Measurements from ENCODE around the gene AIG1.

Gene AIG1

DNA sequence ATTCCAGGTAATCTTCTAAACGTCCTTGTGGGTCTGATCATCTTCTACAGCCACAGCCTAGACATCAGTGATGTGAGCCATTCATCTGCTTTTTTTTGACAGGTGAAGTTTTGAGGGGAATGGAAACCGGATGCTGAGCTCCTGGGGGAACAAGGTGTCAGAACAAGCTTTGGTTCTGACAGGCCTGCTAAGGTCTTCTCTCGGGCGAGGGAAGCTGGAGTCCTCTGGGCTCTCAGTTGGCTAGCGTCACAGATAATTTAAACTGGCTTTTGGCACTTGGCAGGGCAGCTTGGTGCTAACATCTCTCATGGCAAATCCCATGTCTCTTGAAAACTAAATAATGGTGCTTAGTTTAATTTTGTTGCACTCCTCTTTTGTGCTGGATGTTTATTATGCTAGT, 8.4 kb upstream of the AIG1 start:
- H3K4me3 ChIP-seq (IDR thresholded peaks at IDR 0.05; ENCODE audit: insufficient read depth, low read depth, low read length) = no peak overlapping the region
- H2AFZ ChIP-seq (ENCODE audit: low read depth) = no peak overlapping the region
- H4K20me1 ChIP-seq (ENCODE audit: insufficient read depth) = no peaks in the 10 kb centered on the region
- H3K4me2 ChIP-seq = no peak overlapping the region
- no peak overlapping the region for H3K9ac ChIP-seq
- TF ChIP-seq, protein P1, sequence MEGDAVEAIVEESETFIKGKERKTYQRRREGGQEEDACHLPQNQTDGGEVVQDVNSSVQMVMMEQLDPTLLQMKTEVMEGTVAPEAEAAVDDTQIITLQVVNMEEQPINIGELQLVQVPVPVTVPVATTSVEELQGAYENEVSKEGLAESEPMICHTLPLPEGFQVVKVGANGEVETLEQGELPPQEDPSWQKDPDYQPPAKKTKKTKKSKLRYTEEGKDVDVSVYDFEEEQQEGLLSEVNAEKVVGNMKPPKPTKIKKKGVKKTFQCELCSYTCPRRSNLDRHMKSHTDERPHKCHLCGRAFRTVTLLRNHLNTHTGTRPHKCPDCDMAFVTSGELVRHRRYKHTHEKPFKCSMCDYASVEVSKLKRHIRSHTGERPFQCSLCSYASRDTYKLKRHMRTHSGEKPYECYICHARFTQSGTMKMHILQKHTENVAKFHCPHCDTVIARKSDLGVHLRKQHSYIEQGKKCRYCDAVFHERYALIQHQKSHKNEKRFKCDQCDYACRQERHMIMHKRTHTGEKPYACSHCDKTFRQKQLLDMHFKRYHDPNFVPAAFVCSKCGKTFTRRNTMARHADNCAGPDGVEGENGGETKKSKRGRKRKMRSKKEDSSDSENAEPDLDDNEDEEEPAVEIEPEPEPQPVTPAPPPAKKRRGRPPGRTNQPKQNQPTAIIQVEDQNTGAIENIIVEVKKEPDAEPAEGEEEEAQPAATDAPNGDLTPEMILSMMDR (conservative IDR thresholded peaks at IDR 0.05; ENCODE audit: low read depth, low read length) = no peak
- no peaks in the 10 kb centered on the region for H3K27me3 ChIP-seq (ENCODE audit: insufficient read depth, low read depth)
- H3K27ac ChIP-seq = no peak overlapping the region
- H3K79me2 ChIP-seq (ENCODE audit: insufficient read depth, low read depth) = no peaks in the 10 kb centered on the region
- no peaks in the 10 kb centered on the region for H3K36me3 ChIP-seq (ENCODE audit: insufficient read depth)
- H3K4me1 ChIP-seq (ENCODE audit: low read depth, poor library complexity, severe bottlenecking) = no peaks in the 10 kb centered on the region

DNA sequence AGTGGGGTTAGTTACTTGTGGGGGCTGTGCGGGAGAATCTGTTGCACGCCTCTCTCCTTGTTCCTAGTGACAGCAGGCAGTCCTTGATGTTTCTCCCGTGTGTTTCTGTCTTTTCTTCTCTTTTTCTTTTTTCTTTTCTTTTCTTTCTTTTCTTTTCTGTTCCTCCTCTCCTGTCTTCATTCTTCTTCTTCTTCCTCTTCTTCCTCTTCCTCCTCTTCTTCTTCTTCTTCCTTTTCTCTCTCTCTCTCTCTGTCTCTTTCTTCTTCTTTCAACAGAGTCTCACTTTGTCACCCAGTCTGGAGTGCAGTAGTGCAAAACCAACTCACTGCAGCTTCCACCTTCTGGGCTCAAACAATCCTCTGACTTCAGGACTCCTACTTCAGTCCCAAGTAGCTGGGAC, 6.8 kb upstream of the AIG1 start:
- H4K20me1 ChIP-seq (ENCODE audit: insufficient read depth) = no peaks in the 10 kb centered on the region
- H3K36me3 ChIP-seq (ENCODE audit: insufficient read depth) = no peaks in the 10 kb centered on the region
- no peak overlapping the region for H3K4me3 ChIP-seq (IDR thresholded peaks at IDR 0.05; ENCODE audit: insufficient read depth, low read depth, low read length)
- H3K79me2 ChIP-seq (ENCODE audit: insufficient read depth, low read depth) = no peaks in the 10 kb centered on the region
- H3K27ac ChIP-seq = no peak overlapping the region
- no peaks in the 10 kb centered on the region for H3K27me3 ChIP-seq (ENCODE audit: insufficient read depth, low read depth)
- H3K4me1 ChIP-seq (ENCODE audit: low read depth, poor library complexity, severe bottlenecking) = peaks cover 2% of the 10 kb centered on the region
- no peak overlapping the region for H2AFZ ChIP-seq (ENCODE audit: low read depth)
- H3K4me2 ChIP-seq = no peak overlapping the region
- TF ChIP-seq, protein P1 (conservative IDR thresholded peaks at IDR 0.05; ENCODE audit: low read depth, low read length) = no peak
- no peak overlapping the region for H3K9ac ChIP-seq

DNA sequence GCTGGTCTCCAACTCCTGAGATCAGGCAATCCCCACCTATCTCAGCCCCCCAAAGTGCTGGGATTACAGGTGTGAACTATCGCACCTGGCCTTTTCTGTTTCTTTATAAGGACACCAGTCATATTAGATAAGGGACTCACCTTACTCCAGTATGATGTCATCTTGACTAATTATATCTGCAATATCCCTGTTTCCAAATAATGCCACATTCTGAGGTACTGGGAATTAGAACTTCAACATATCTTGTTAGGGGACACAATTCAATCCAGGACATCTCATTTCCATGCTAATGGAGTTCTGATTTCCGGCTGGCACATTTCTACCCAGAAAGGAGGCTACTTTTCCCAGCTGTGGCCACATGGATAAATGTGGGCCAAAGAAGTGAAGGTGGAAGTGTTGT, 6.4 kb upstream of the AIG1 start:
- H3K4me3 ChIP-seq (IDR thresholded peaks at IDR 0.05; ENCODE audit: insufficient read depth, low read depth, low read length) = no peak overlapping the region
- H3K4me2 ChIP-seq = no peak overlapping the region
- no peaks in the 10 kb centered on the region for H3K79me2 ChIP-seq (ENCODE audit: insufficient read depth, low read depth)
- H4K20me1 ChIP-seq (ENCODE audit: insufficient read depth) = no peaks in the 10 kb centered on the region
- no peak overlapping the region for H2AFZ ChIP-seq (ENCODE audit: low read depth)
- no peak overlapping the region for H3K27ac ChIP-seq
- TF ChIP-seq, protein P1 (conservative IDR thresholded peaks at IDR 0.05; ENCODE audit: low read depth, low read length) = no peak
- H3K9ac ChIP-seq = no peak overlapping the region
- H3K27me3 ChIP-seq (ENCODE audit: insufficient read depth, low read depth) = no peaks in the 10 kb centered on the region
- H3K4me1 ChIP-seq (ENCODE audit: low read depth, poor library complexity, severe bottlenecking) = peaks cover 7% of the 10 kb centered on the region
- H3K36me3 ChIP-seq (ENCODE audit: insufficient read depth) = no peaks in the 10 kb centered on the region

DNA sequence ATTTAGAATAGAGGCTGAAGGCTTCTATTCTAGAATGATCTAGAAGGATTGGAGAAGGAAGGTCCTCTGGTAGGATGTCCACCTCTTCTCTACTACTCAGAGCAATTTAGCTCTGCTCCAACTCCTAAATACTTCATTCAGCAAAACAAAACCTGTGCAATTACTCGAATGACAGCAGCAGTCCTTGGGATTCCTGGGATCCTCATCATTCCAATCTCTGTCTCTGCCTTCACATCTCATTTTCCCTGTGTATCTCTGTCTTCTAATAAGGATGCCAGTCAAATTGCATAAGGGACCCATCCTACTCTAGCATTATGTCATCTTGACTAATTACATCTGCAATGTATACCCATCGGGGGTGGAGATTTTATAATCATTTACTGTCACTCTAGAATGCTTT, 5.5 kb upstream of the AIG1 start:
- Histone ChIP-seq H3K27me3 (ENCODE audit: insufficient read depth, low read depth) (no peaks in the 10 kb centered on the region), H3K36me3 (ENCODE audit: insufficient read depth) (no peaks in the 10 kb centered on the region), H4K20me1 (ENCODE audit: insufficient read depth) (no peaks in the 10 kb centered on the region), H3K4me3 (IDR thresholded peaks at IDR 0.05; ENCODE audit: insufficient read depth, low read depth, low read length) (no peak overlapping the region), H2AFZ (ENCODE audit: low read depth) (no peak overlapping the region), H3K4me2 (no peak overlapping the region), H3K9ac (no peak overlapping the region), H3K27ac (no peak overlapping the region), H3K4me1 (ENCODE audit: low read depth, poor library complexity, severe bottlenecking) (peaks cover 13% of the 10 kb centered on the region), H3K79me2 (ENCODE audit: insufficient read depth, low read depth) (no peaks in the 10 kb centered on the region)
- TF ChIP-seq, protein P1 (conservative IDR thresholded peaks at IDR 0.05; ENCODE audit: low read depth, low read length) = no peak
